Medulla oblongata (tissue), 1 donor: ENCODE results near the gene ZMYM3.

Experiments
- DNase-seq: peaks from one replicate; pipeline ENCODE4 v3.0.0-alpha.2; 2015; ENCODE audit errors: extremely low spot score

The ZMYM3 gene

DNA sequence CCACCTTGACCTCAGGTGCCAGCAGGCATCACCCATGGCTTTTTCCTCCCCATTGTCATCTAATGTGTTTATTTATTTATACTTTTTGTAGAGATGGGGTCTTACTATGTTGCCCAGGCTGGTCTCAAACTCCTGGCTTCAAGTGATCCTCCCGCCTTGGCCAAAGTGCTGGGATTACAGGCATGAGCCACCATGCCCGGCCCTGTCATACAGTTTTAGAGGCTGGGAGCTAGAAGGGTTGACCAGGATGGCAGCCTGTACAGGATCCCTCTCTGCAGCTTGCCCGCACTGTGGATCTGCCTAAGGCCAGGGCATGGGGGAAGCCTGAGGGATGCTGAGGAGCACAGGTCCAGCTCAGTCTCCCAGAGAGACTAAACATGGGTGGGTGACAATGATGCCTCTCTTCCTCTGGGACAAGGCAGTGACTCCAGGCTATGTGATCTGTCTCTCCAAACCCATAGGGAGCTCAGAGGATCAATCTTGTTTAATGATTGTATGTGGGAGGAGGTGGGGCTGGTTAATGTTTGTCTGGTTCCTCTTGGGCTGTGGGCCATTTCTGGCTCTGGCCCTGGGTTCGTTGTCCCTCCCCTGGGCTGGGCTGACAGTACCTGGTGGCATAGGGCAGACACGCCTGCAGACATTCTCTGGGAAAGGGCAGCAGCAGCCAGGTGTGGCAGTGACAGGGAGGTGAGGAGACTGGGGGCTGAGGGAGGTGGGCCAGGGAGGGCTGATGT is 39.2 kb downstream of the ZMYM3 start:
- DNase-seq: no peak

- no peak for DNase-seq
Observed at GRCh38 chrX:71214152-71214551, 39.8 kb downstream of the ZMYM3 start.

- no peak for DNase-seq
Observed at GRCh38 chrX:71212536-71212935, 41.4 kb downstream of the ZMYM3 start.

DNA sequence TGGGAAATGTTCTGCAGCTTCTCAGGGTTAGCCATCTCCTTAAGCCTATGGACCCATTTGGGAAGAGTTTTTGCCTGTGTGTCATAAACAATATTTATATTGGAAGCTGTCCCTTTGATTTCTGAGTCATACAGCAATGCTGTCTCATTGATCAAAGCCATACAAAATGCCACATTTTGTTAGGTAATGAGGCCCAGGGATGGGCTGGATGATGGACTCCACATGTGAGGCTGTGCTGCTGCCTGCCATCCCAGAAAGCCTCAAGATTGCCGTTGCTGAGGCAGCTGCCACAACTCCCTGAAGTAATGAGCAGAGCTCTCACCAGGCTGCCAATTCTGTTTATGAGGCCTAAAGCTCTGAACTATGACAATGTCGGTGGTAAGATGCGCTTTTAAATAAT is 43.1 kb downstream of the ZMYM3 start:
- DNase-seq: no peak

GRCh38 chrX:71199252-71200008 is 54.5 kb downstream of the ZMYM3 start:
- no peak for DNase-seq

DNA sequence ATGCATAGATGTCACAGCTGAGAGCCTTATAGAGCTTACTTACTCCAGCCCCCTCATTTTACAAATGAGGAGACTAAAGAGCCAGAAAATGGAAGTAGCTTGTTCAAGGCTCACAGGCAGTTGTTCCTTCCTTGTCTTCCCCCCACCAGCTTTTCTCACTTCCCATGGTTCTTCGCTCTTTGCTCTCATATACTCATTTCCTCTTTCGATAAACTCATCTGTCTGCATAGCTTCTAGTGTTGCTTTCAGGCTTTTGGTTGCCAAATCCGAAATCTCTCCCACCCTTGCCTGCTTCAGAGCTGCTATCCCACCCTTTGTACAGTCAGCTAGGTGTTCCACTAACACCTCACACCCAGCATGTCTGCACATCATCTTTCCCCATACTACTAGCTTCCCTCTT is 55.9 kb downstream of the ZMYM3 start:
- DNase-seq: peak; percentile 47

- no peak for DNase-seq
Observed at GRCh38 chrX:71195964-71196649, 57.8 kb downstream of the ZMYM3 start.

GRCh38 chrX:71191248-71191647 is 62.7 kb downstream of the ZMYM3 start:
- no peak for DNase-seq
